SK-N-SH (cell line): ENCODE data around the gene MAP1B. TPM values are rescaled to one million over a fixed set of nuclear protein-coding genes. Genes with fewer than 3 reads are reported as not detected.
A peak's percentile ranks its signal among the peaks of the same experiment; 100 is the strongest.

Source experiments
- CTCF ChIA-PET: fragments of 300-600, 350-600 bp; formaldehyde crosslinking; extraction: SDS; loops from one replicate; lab custom pipeline; 2021; lab: Yijun Ruan, JAX
- POLR2A ChIA-PET: fragments of 350-600 bp; sonication (Branson Sonifier 250); formaldehyde crosslinking; extraction: SDS; loops from one replicate; lab custom pipeline; 2020; ENCODE audit warnings: antibody characterized with exemption, inconsistent platforms; lab: Yijun Ruan, JAX
- DNase-seq: peaks from one replicate; pipeline ENCODE4 v3.0.0; 2012
- H2AFZ ChIP-seq: fragments of 200-600 bp; sonication (generic); 2 replicates; pipeline ENCODE4 v1.8.1; 2016; ENCODE audit warnings: antibody characterized with exemption, mild to moderate bottlenecking, low read depth
- H3F3A ChIP-seq: fragments of 200-600 bp; sonication (generic); replicated peaks from 2 replicates; pipeline ENCODE3; 2016; ENCODE audit warnings: antibody characterized with exemption, mild to moderate bottlenecking; ENCODE audit not compliant: insufficient read depth
- H3K27ac ChIP-seq, 2 experiments: fragments of 200-500 bp in 1 of 2; fragments of 200-600 bp in 1 of 2; sonication (Bioruptor generic) in 1 of 2; sonication (generic), shearing (Covaris generic) in 1 of 2; 2 replicates each; pipeline versions ENCODE4 v1.5.1 to v1.6.1; 2014 to 2016; ENCODE audit warnings: low read depth in 2 of 2, inconsistent platforms in 1 of 2, low read length in 1 of 2, mild to moderate bottlenecking in 1 of 2, mixed read lengths in 1 of 2
- H3K27me3 ChIP-seq: fragments of 200-600 bp; sonication (generic), shearing (Covaris generic); 2 replicates; pipeline ENCODE4 v1.6.1; 2016; ENCODE audit warnings: mixed run types; ENCODE audit not compliant: insufficient read depth
- H3K36me3 ChIP-seq, 2 experiments: fragments of 200-500 bp in 1 of 2; fragments of 200-600 bp in 1 of 2; sonication (Bioruptor generic) in 1 of 2; sonication (generic) in 1 of 2; replicated peaks in 1 of 2; 2 replicates each; pipeline versions ENCODE3 to v1.5.1; 2014 to 2016; ENCODE audit warnings: low read length in 1 of 2, mild to moderate bottlenecking in 1 of 2; ENCODE audit not compliant: insufficient read depth in 2 of 2, control insufficient read depth in 1 of 2
- H3K4me1 ChIP-seq, 2 experiments: fragments of 200-500 bp in 1 of 2; fragments of 200-600 bp in 1 of 2; sonication (Bioruptor generic) in 1 of 2; sonication (generic), shearing (Covaris generic) in 1 of 2; 2 replicates each; pipeline versions ENCODE4 v1.5.1 to v1.6.1; 2014 to 2016; ENCODE audit warnings: low read depth in 1 of 2, low read length in 1 of 2, mixed run types in 1 of 2; ENCODE audit not compliant: insufficient read depth in 2 of 2, control insufficient read depth in 1 of 2
- H3K4me2 ChIP-seq: fragments of 200-600 bp; sonication (generic), shearing (Covaris generic); 2 replicates; pipeline ENCODE4 v1.6.1; 2017; ENCODE audit warnings: mixed run types
- H3K4me3 ChIP-seq, 2 experiments: fragments of 200-500 bp in 1 of 2; fragments of 200-600 bp in 1 of 2; sonication (Bioruptor generic) in 1 of 2; sonication (generic), shearing (Covaris generic) in 1 of 2; 2 replicates each; pipeline versions ENCODE4 v1.5.1 to v1.8.1; 2014 to 2016; ENCODE audit warnings: low read depth in 2 of 2, inconsistent platforms in 1 of 2, low read length in 1 of 2, mild to moderate bottlenecking in 1 of 2, mixed read lengths in 1 of 2, moderate library complexity in 1 of 2
- H3K79me2 ChIP-seq: fragments of 200-600 bp; sonication (generic); 2 replicates; pipeline ENCODE4 v1.8.1; 2017; ENCODE audit warnings: mild to moderate bottlenecking; ENCODE audit not compliant: insufficient read depth
- H3K9ac ChIP-seq: fragments of 200-600 bp; sonication (generic); 2 replicates; pipeline ENCODE4 v1.6.1; 2017; ENCODE audit warnings: mixed run types
- H3K9me2 ChIP-seq: fragments of 200-600 bp; sonication (generic); 2 replicates; pipeline ENCODE4 v1.6.1; 2017; ENCODE audit warnings: mixed run types
- H3K9me3 ChIP-seq: fragments of 200-600 bp; sonication (generic); 2 replicates; pipeline ENCODE4 v1.6.1; 2017; ENCODE audit warnings: mixed run types, mild to moderate bottlenecking, moderate library complexity
- H4K20me1 ChIP-seq: fragments of 200-600 bp; sonication (generic); 2 replicates; pipeline ENCODE4 v1.6.1; 2017; ENCODE audit warnings: mild to moderate bottlenecking, mixed run types; ENCODE audit not compliant: insufficient read depth
- CTCF ChIP-seq: fragments of 200-600 bp; sonication (generic); IDR thresholded peaks from 2 replicates; pipeline ENCODE4 v1.6.1; 2017; ENCODE audit warnings: antibody characterized with exemption, mild to moderate bottlenecking, moderate library complexity
- EZH2phosphoT487 ChIP-seq: fragments of 200-600 bp; sonication (generic); IDR thresholded peaks from 2 replicates; pipeline ENCODE4 v1.6.1; 2017; ENCODE audit warnings: low read depth, mixed run types, mild to moderate bottlenecking, antibody characterized with exemption, moderate library complexity, borderline replicate concordance
- FOSL2 ChIP-seq: IDR thresholded peaks from 2 replicates; pipeline ENCODE4 v1.4.0; 2012; ENCODE audit warnings: low read depth, mild to moderate bottlenecking, moderate library complexity, borderline replicate concordance
- FOXJ3 ChIP-seq: sonication (generic); formaldehyde crosslinking; IDR thresholded peaks from 2 replicates; pipeline ENCODE4 v1.5.1; 2020; ENCODE audit warnings: mild to moderate bottlenecking, missing genetic modification reagents
- GATA2 ChIP-seq: sonication (generic); formaldehyde crosslinking; IDR thresholded peaks from 2 replicates; pipeline ENCODE4 v1.5.0; 2020; ENCODE audit warnings: mild to moderate bottlenecking, missing genetic modification reagents
- MAX ChIP-seq: IDR thresholded peaks from 2 replicates; pipeline ENCODE4 v1.4.0; 2012; ENCODE audit warnings: low read depth
- NFIC ChIP-seq: IDR thresholded peaks from 2 replicates; pipeline ENCODE4 v1.4.0; 2012; ENCODE audit warnings: borderline replicate concordance
- NRF1 ChIP-seq: IDR thresholded peaks from 2 replicates; pipeline ENCODE4 v1.6.1; 2012; ENCODE audit warnings: low read depth, mild to moderate bottlenecking, low read length
- RCOR1 ChIP-seq: fragments of 150-350 bp; IDR thresholded peaks from 2 replicates; pipeline ENCODE4 v1.6.1; 2017; ENCODE audit warnings: antibody characterized with exemption, low read length
- REST ChIP-seq: IDR thresholded peaks from 2 replicates; pipeline ENCODE4 v1.6.1; 2012; ENCODE audit warnings: mild to moderate bottlenecking, low read depth, low read length, moderate library complexity
- RFX5 ChIP-seq: IDR thresholded peaks from 2 replicates; pipeline ENCODE4 v1.6.1; 2012; ENCODE audit warnings: mild to moderate bottlenecking, improper control_type of control experiment, low read length
- RXRA ChIP-seq: IDR thresholded peaks from 2 replicates; pipeline ENCODE4 v1.4.0; 2012; ENCODE audit warnings: low read depth, mild to moderate bottlenecking, borderline replicate concordance
- SIN3A ChIP-seq: IDR thresholded peaks from 2 replicates; pipeline ENCODE4 v1.6.1; 2012; ENCODE audit warnings: low read depth, mild to moderate bottlenecking, low read length, moderate library complexity, borderline replicate concordance
- TCF12 ChIP-seq: IDR thresholded peaks from 2 replicates; pipeline ENCODE4 v1.4.0; 2012
- USF2 ChIP-seq: fragments of 150-350 bp; IDR thresholded peaks from 2 replicates; pipeline ENCODE4 v1.6.1; 2017; ENCODE audit warnings: antibody characterized with exemption, low read length, low read depth, borderline replicate concordance
- YY1 ChIP-seq: IDR thresholded peaks from 2 replicates; pipeline ENCODE4 v1.4.0; 2012; ENCODE audit warnings: low read depth, mild to moderate bottlenecking
- WGBS: methylation state at CpG from one replicate; pipeline ENCODE4 v1.1.6; 2017; ENCODE audit warnings: low lambda C conversion rate; 5-methylcytosine and 5-hydroxymethylcytosine counted together
- polyA plus RNA-seq, 3 experiments: library from polyadenylated mRNA; depleted of rRNA; stranded (reverse); fragments of >200 nt; gene quantifications; 2 replicates each; pipeline ENCODE4 v1.2.3, GENCODE V29; 2012

The MAP1B gene
- polyA plus RNA-seq, 1 of the 3 experiments (the other 2 are of a cell fraction), result 47.5 TPM

- Histone ChIP-seq H3K9me3 (no peaks in the 10 kb centered on the region), H3K4me2 (no peak overlapping the region), H3K9me2 (no peaks in the 10 kb centered on the region), H4K20me1 (peaks cover 98% of the 10 kb centered on the region), H3K9ac (no peak overlapping the region), H3K36me3 (peaks cover 98% of the 10 kb centered on the region in 2 experiments), H3K4me3 (no peak overlapping the region), H3K27me3 (no peaks in the 10 kb centered on the region), H2AFZ (no peak overlapping the region), H3F3A (peaks cover 49% of the 10 kb centered on the region), H3K27ac (peak overlapping the region; percentile 23 to 68; a peak in 3 of 4 replicates), H3K79me2 (peaks cover 99% of the 10 kb centered on the region), H3K4me1 (peaks cover 7 to 42% of the 10 kb centered on the region in 2 experiments; a peak in 3 of 4 replicates)
- WGBS, result 93% methylated on average over 5 of the region's 5 CpGs
- ChIA-PET POLR2A (no interaction called here), CTCF (no interaction called here)
- no peak for DNase-seq
- TF ChIP-seq FOXJ3 (CRISPR knock-in tag) (no peak), CTCF (no peak), EZH2phosphoT487 (no peak), MAX (no peak)
Measured at GRCh38 chr5:72187388-72188075, 80.3 kb downstream of the MAP1B start.

- DNase-seq, result no peak
- Histone ChIP-seq H3K9me3 (no peaks in the 10 kb centered on the region), H3K4me3 (no peak overlapping the region; a peak in 1 of 4 replicates), H3K4me1 (peaks cover 7 to 37% of the 10 kb centered on the region in 2 experiments; a peak in 3 of 4 replicates), H2AFZ (no peak overlapping the region), H4K20me1 (peaks cover 98% of the 10 kb centered on the region), H3K9me2 (no peaks in the 10 kb centered on the region), H3F3A (peaks cover 54% of the 10 kb centered on the region), H3K36me3 (peaks cover 98% of the 10 kb centered on the region in 2 experiments), H3K79me2 (peaks cover 99% of the 10 kb centered on the region), H3K27me3 (no peaks in the 10 kb centered on the region), H3K9ac (no peak overlapping the region), H3K27ac (peak overlapping the region in 1 of 2 experiments; percentile 86; a peak in 3 of 4 replicates), H3K4me2 (no peak overlapping the region)
- CTCF ChIA-PET, result interaction anchor here (0.5 kb wide), 1 partner anchor 33 kb away, joined by 3 read pairs; no protein-coding TSS in a partner anchor
- POLR2A ChIA-PET, result no interaction called here
- WGBS, result 98% methylated on average over 2 of the region's 2 CpGs
- TF ChIP-seq SIN3A (no peak), REST (no peak), NRF1 (no peak), CTCF (no peak), USF2 (no peak), NFIC (no peak), YY1 (no peak), FOSL2 (no peak), RCOR1 (no peak), RFX5 (no peak), TCF12 (no peak), RXRA (no peak), MAX (no peak), GATA2 (CRISPR knock-in tag) (no peak)
Measured at GRCh38 chr5:72188166-72188565, 80.9 kb downstream of the MAP1B start.
